Neural crest cell (in vitro differentiated cells): ENCODE results near the gene MAP3K7CL. TPM values are rescaled to one million over a fixed set of nuclear protein-coding genes. Genes with fewer than 3 reads are reported as not detected.

Source experiments
- DNase-seq: peaks from one replicate; pipeline ENCODE4 v3.0.0; 2021; ENCODE audit warnings: low read depth, mixed read lengths, low spot score
- H3K27ac Mint-ChIP-seq: one replicate; pipeline ENCODE4 v1.8.0; 2021; ENCODE audit warnings: mild to moderate bottlenecking, mixed read lengths; ENCODE audit not compliant: unreplicated experiment
- H3K27me3 Mint-ChIP-seq: 2 replicates; pipeline ENCODE4 v1.8.0; 2021; ENCODE audit warnings: low read depth, mild to moderate bottlenecking, mixed read lengths
- H3K36me3 Mint-ChIP-seq: 2 replicates; pipeline ENCODE4 v1.8.0; 2021; ENCODE audit warnings: low read depth, mild to moderate bottlenecking, mixed read lengths
- H3K4me1 Mint-ChIP-seq: 2 replicates; pipeline ENCODE4 v1.8.0; 2021; ENCODE audit warnings: mixed read lengths
- H3K4me3 Mint-ChIP-seq: one replicate; pipeline ENCODE4 v1.8.0; 2021; ENCODE audit warnings: mild to moderate bottlenecking, mixed read lengths
- H3K9me3 Mint-ChIP-seq: 2 replicates; pipeline ENCODE4 v1.8.0; 2021; ENCODE audit warnings: mixed read lengths
- total RNA-seq: library from RNA; stranded (reverse); gene quantifications from 2 replicates; pipeline ENCODE4 v1.2.1, GENCODE V29; 2021
- TF ChIP-seq, protein P1 (sequence below): fragments of 200-600 bp; sonication (generic); conservative IDR thresholded peaks from 2 replicates; pipeline ENCODE4 v1.5.0; 2021; ENCODE audit warnings: antibody characterized with exemption, mild to moderate bottlenecking

Gene MAP3K7CL
- total RNA-seq, 1 donor from 2014 or later, result not detected

GRCh38 chr21:29135481-29135880 is 5.0 kb downstream of the MAP3K7CL start:
- no peaks in the 10 kb centered on the region for H3K9me3 Mint-ChIP-seq

DNA sequence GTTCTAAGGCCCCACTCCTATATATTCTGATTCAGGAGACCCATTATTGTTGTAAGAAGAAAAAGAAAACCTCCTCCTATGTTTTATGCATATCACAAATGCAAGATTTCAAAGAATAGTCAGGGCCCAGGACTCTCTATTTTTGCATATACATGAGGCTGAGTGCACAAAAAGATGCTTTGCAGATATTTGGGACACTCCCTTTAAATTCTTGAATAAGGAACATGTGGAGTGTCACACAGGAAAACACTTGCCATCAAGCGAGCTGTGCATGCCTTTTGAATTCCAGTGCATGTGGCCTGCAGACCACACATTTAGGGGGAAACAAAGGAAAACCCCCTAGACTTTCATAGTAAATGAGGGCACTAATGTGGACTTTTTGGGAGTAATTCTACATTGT is 5.6 kb downstream of the MAP3K7CL start:
- TF ChIP-seq, protein P1, sequence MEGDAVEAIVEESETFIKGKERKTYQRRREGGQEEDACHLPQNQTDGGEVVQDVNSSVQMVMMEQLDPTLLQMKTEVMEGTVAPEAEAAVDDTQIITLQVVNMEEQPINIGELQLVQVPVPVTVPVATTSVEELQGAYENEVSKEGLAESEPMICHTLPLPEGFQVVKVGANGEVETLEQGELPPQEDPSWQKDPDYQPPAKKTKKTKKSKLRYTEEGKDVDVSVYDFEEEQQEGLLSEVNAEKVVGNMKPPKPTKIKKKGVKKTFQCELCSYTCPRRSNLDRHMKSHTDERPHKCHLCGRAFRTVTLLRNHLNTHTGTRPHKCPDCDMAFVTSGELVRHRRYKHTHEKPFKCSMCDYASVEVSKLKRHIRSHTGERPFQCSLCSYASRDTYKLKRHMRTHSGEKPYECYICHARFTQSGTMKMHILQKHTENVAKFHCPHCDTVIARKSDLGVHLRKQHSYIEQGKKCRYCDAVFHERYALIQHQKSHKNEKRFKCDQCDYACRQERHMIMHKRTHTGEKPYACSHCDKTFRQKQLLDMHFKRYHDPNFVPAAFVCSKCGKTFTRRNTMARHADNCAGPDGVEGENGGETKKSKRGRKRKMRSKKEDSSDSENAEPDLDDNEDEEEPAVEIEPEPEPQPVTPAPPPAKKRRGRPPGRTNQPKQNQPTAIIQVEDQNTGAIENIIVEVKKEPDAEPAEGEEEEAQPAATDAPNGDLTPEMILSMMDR, result no peak
- DNase-seq, result no peak
- Mint-ChIP-seq H3K27me3 (no peaks in the 10 kb centered on the region), H3K4me1 (no peaks in the 10 kb centered on the region), H3K9me3 (no peaks in the 10 kb centered on the region), H3K36me3 (no peaks in the 10 kb centered on the region), H3K27ac (no peak overlapping the region), H3K4me3 (no peak overlapping the region)

More at GRCh38 chr21:29135481-29135880, 5.0 kb downstream of the MAP3K7CL start:
- no peaks in the 10 kb centered on the region for H3K27me3 Mint-ChIP-seq
- no peaks in the 10 kb centered on the region for H3K36me3 Mint-ChIP-seq
- no peak for DNase-seq
- H3K4me1 Mint-ChIP-seq, result no peaks in the 10 kb centered on the region
- H3K4me3 Mint-ChIP-seq, result no peak overlapping the region
- TF ChIP-seq, protein P1, result no peak
- H3K27ac Mint-ChIP-seq, result no peak overlapping the region

- Mint-ChIP-seq H3K36me3 (no peaks in the 10 kb centered on the region), H3K27ac (no peak overlapping the region)
Observed at GRCh38 chr21:29144736-29145353, 14.4 kb downstream of the MAP3K7CL start.

DNA sequence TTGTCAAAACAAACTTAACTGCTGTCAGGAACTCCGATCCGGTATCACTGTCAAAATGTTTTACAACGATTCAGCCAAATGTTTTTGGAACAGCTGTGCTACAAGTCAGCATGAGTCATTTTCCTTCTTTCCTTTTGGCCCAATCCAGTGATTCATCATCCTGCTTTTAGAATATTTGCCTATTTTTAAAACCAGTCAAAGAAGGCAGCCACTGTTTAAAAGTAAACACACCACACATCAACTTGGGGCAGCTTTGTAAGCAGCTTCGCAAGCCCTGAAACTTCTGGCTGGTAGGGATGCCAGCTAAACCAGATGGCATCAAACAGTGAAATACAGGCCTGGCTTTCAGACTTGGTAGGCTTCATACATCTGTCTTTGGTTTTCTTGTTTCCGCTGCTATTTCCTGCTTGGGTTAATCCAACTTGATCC is 14.9 kb downstream of the MAP3K7CL start:
- no peaks in the 10 kb centered on the region for H3K4me1 Mint-ChIP-seq
- H3K4me3 Mint-ChIP-seq, result no peak overlapping the region
- DNase-seq, result no peak
- no peaks in the 10 kb centered on the region for H3K9me3 Mint-ChIP-seq
- H3K36me3 Mint-ChIP-seq, result no peaks in the 10 kb centered on the region
- no peaks in the 10 kb centered on the region for H3K27me3 Mint-ChIP-seq
- TF ChIP-seq, protein P1, result no peak
- no peak overlapping the region for H3K27ac Mint-ChIP-seq

More at GRCh38 chr21:29144736-29145353, 14.4 kb downstream of the MAP3K7CL start:
- H3K4me3 Mint-ChIP-seq, result no peak overlapping the region
- TF ChIP-seq, protein P1, result no peak
- H3K27me3 Mint-ChIP-seq, result no peaks in the 10 kb centered on the region
- DNase-seq, result no peak
- H3K9me3 Mint-ChIP-seq, result no peaks in the 10 kb centered on the region
- H3K4me1 Mint-ChIP-seq, result no peaks in the 10 kb centered on the region

GRCh38 chr21:29145852-29146453 is 15.5 kb downstream of the MAP3K7CL start:
- H3K9me3 Mint-ChIP-seq, result no peaks in the 10 kb centered on the region
- TF ChIP-seq, protein P1, result no peak
- DNase-seq, result no peak
- H3K36me3 Mint-ChIP-seq, result no peaks in the 10 kb centered on the region
- no peaks in the 10 kb centered on the region for H3K4me1 Mint-ChIP-seq
- no peak overlapping the region for H3K27ac Mint-ChIP-seq
- no peaks in the 10 kb centered on the region for H3K27me3 Mint-ChIP-seq
- H3K4me3 Mint-ChIP-seq, result no peak overlapping the region
